DOHH2 (cell line): ENCODE results near the gene NBPF15.
"Not testable (repeated sequence)": the region's sequence is repeated elsewhere in the genome, so short reads cannot be mapped to it uniquely, and the experiment has no call there.

Experiments
- H3F3A ChIP-seq: fragments of 200-600 bp; sonication (generic), shearing (Covaris generic); 2 replicates; pipeline ENCODE4 v1.6.0; 2016; ENCODE audit warnings: antibody characterized with exemption, mild to moderate bottlenecking; ENCODE audit not compliant: control insufficient read depth, insufficient read depth
- H3K27ac ChIP-seq: fragments of 200-600 bp; sonication (generic); 2 replicates; pipeline ENCODE4 v1.5.1; 2014; ENCODE audit warnings: low read depth, mild to moderate bottlenecking, low read length, moderate library complexity
- H3K27me3 ChIP-seq: fragments of 200-600 bp; sonication (generic); 2 replicates; pipeline ENCODE4 v1.6.1; 2014; ENCODE audit warnings: mild to moderate bottlenecking, low read length, mixed read lengths; ENCODE audit not compliant: control insufficient read depth
- H3K36me3 ChIP-seq: fragments of 200-600 bp; sonication (generic); 2 replicates; pipeline ENCODE4 v1.6.1; 2014; ENCODE audit warnings: mild to moderate bottlenecking, low read length, moderate library complexity, mixed read lengths; ENCODE audit not compliant: control insufficient read depth
- H3K4me1 ChIP-seq: fragments of 200-600 bp; sonication (generic); 2 replicates; pipeline ENCODE4 v1.6.1; 2014; ENCODE audit warnings: mild to moderate bottlenecking, low read length, mixed read lengths; ENCODE audit not compliant: control insufficient read depth
- H3K4me2 ChIP-seq: fragments of 200-600 bp; sonication (generic); 2 replicates; pipeline ENCODE4 v1.6.0; 2014; ENCODE audit warnings: mild to moderate bottlenecking, low read length, moderate library complexity
- H3K4me3 ChIP-seq: fragments of 200-600 bp; sonication (generic); 2 replicates; pipeline ENCODE4 v1.5.1; 2014; ENCODE audit warnings: mild to moderate bottlenecking, low read length, mixed read lengths
- H3K79me2 ChIP-seq: fragments of 200-600 bp; sonication (generic); 2 replicates; pipeline ENCODE4 v1.6.1; 2014; ENCODE audit warnings: mild to moderate bottlenecking, low read length, mixed read lengths; ENCODE audit not compliant: control insufficient read depth
- H3K9me2 ChIP-seq: fragments of 200-600 bp; sonication (generic); replicated peaks from 2 replicates; pipeline ENCODE4 v1.6.1; 2014; ENCODE audit warnings: mild to moderate bottlenecking, low read length, mixed read lengths; ENCODE audit not compliant: control insufficient read depth
- H3K9me3 ChIP-seq: fragments of 200-600 bp; sonication (generic); 2 replicates; pipeline ENCODE4 v1.6.1; 2014; ENCODE audit warnings: antibody characterized with exemption, low read length, mixed read lengths; ENCODE audit not compliant: control insufficient read depth, insufficient read depth
- H4K20me1 ChIP-seq: fragments of 200-600 bp; sonication (generic); 2 replicates; pipeline ENCODE4 v1.6.0; 2014; ENCODE audit warnings: low read depth, mild to moderate bottlenecking, antibody characterized with exemption, low read length, moderate library complexity; ENCODE audit not compliant: control insufficient read depth, insufficient read depth

NBPF15 gene

GRCh38 chr1:144412491-144413403 lies 48.7 kb downstream of the NBPF15 start:
- not testable (repeated sequence) for H3K79me2 ChIP-seq, H3F3A ChIP-seq, H3K9me2 ChIP-seq, H3K4me1 ChIP-seq, H4K20me1 ChIP-seq, H3K9me3 ChIP-seq, H3K27me3 ChIP-seq, H3K36me3 ChIP-seq
- peak overlapping the region; percentile 73 for H3K4me2 ChIP-seq
- peak overlapping the region; percentile 67 for H3K27ac ChIP-seq
- peak overlapping the region; percentile 70 for H3K4me3 ChIP-seq

DNA sequence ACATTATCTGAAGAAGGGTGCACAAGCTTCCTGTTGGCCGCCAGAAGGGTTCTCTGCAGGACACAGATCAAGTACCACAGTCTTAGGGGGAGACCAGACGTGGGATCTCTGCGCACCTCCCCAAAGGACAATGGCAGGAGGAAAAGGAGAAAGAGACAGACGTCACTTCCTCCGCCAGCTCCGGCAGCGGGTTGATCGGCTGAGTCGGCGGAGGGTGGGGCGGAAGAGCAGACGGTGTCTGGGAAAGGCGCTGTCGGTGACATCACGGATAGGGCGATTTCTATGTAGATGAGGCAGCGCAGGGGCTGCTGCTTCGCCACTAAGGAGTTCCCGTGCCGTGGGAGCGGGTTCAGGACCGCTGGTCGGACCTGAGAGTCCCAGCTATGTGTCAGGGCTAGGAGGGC lies 49.4 kb downstream of the NBPF15 start:
- H3F3A ChIP-seq, H3K36me3 ChIP-seq, H3K27ac ChIP-seq, H3K4me1 ChIP-seq, H3K9me2 ChIP-seq, H4K20me1 ChIP-seq, H3K27me3 ChIP-seq, H3K9me3 ChIP-seq, H3K79me2 ChIP-seq: not testable (repeated sequence)
- Histone ChIP-seq H3K4me3 (peak overlapping the region; percentile 44), H3K4me2 (peak overlapping the region; percentile 46)

DNA sequence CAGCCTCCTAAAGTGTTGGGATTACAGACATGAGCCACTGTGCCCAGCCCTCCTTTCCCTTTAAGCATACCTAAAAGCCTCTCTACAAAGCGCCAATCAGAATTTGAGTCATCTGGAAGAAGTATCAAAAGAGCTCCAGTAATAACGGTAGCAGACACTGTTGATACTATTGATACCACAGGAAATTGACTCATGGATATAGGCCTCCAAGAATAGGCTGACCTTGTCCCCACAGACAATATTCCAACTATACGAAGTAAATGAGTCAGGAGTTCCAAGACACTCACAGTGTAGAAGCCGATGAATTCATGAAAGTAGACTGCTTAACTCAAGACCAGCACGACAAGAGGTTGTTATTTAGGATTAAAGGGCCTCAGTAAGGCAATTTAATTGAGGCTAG lies 58.7 kb downstream of the NBPF15 start:
- H3K27me3 ChIP-seq, H3K4me3 ChIP-seq, H3K79me2 ChIP-seq, H3F3A ChIP-seq, H4K20me1 ChIP-seq, H3K9me3 ChIP-seq, H3K36me3 ChIP-seq, H3K9me2 ChIP-seq, H3K4me1 ChIP-seq, H3K27ac ChIP-seq, H3K4me2 ChIP-seq: not testable (repeated sequence)

GRCh38 chr1:144371651-144372050 lies 89.8 kb downstream of the NBPF15 start:
- H4K20me1 ChIP-seq, H3K36me3 ChIP-seq, H3K79me2 ChIP-seq, H3K4me3 ChIP-seq, H3K4me1 ChIP-seq, H3K9me2 ChIP-seq, H3F3A ChIP-seq, H3K9me3 ChIP-seq, H3K27me3 ChIP-seq, H3K4me2 ChIP-seq, H3K27ac ChIP-seq: not testable (repeated sequence)
